ENCODE measurements around the gene TM7SF2. TPM values are rescaled to one million over a fixed set of nuclear protein-coding genes. Genes with fewer than 3 reads are reported as not detected.

TM7SF2 gene
- total RNA-seq, 1 experiment from 2014 or later: 63.8 TPM

- TF ChIP-seq ATF6 (CRISPR knock-in tag; IDR thresholded peaks at IDR 0.05) (no peak), GRHL2 (CRISPR knock-in tag; IDR thresholded peaks at IDR 0.05; ENCODE audit: insufficient replicate concordance, severe bottlenecking) (no peak), STAT6 (CRISPR knock-in tag; conservative IDR thresholded peaks at IDR 0.05; ENCODE audit: low read depth) (no peak), RELA (CRISPR knock-in tag; IDR thresholded peaks at IDR 0.05; ENCODE audit: borderline replicate concordance) (no peak), ZNF232 (CRISPR knock-in tag; IDR thresholded peaks at IDR 0.05) (0 out of 2 replicates have a peak, but pooled peaks have one; percentile 2), NR1H2 (CRISPR knock-in tag; IDR thresholded peaks at IDR 0.05) (no peak), FOXP4 (CRISPR knock-in tag; IDR thresholded peaks at IDR 0.05) (peak; percentile 90), ELF4 (CRISPR knock-in tag; IDR thresholded peaks at IDR 0.05; ENCODE audit: low read depth) (no peak), AR (CRISPR knock-in tag; IDR thresholded peaks at IDR 0.05) (no peak; the same call in 1 of the 2 replicates), ETV6 (CRISPR knock-in tag; IDR thresholded peaks at IDR 0.05) (0 out of 2 replicates have a peak, but pooled peaks have one; percentile 63), SP1 (CRISPR knock-in tag; conservative IDR thresholded peaks at IDR 0.05) (peak; percentile 77), IRF1 (CRISPR knock-in tag; IDR thresholded peaks at IDR 0.05) (0 out of 2 replicates have a peak, but pooled peaks have one; percentile 69)
Observed at GRCh38 chr11:65134240-65134951, 22.7 kb downstream of the TM7SF2 start, which contains the start of gene SYVN1 (continued).

- ATAC-seq (peak; percentile 92), DNase-seq (ENCODE audit: low spot score) (peak; percentile 90)
- Mint-ChIP-seq H3K4me1 (peaks cover 18% of the 10 kb centered on the region), H3K27me3 (ENCODE audit: low read depth) (no peaks in the 10 kb centered on the region; the same call in 1 of the 2 replicates), H3K27ac (peak overlapping the region; percentile 100), H3K36me3 (peaks cover 15% of the 10 kb centered on the region), H3K4me3 (peak overlapping the region; percentile 98), H3K9me3 (no peaks in the 10 kb centered on the region)
- POLR2A ChIA-PET: interaction anchor here (0.7 to 2.1 kb wide), 10 partner anchors 13 to 291 kb away, joined by 3 to 20 read pairs (median 4); partner anchors contain the start of genes CAPN1, FAU, MRPL49 and TM7SF2
- no peak; the same call in 1 of the 2 replicates for TF ChIP-seq MAX (CRISPR knock-in tag; IDR thresholded peaks at IDR 0.05)
- peak; percentile 75 for TF ChIP-seq NFYB (CRISPR knock-in tag; conservative IDR thresholded peaks at IDR 0.05; ENCODE audit: low read depth)
- CTCF ChIA-PET: interaction anchor here (0.7 to 3.7 kb wide), 16 partner anchors 13 to 457 kb away, joined by 3 to 40 read pairs (median 6); partner anchors contain the start of genes BATF2, CAPN1, CDC42EP2 and FAU
Observed at GRCh38 chr11:65134952-65135632, 23.4 kb downstream of the TM7SF2 start.
